Memory B cell (primary cell): ENCODE data around the gene KLRF2.
"Not testable (repeated sequence)": the region's sequence is repeated elsewhere in the genome, so short reads cannot be mapped to it uniquely, and the experiment has no call there.

Experiments
- ATAC-seq: fragments of 150-1000 bp; cut with Tn5 transposase; 2 replicates; pipeline ENCODE4 v1.10.0; 2021; ENCODE audit warnings: low read depth, mild to moderate bottlenecking, moderate library complexity
- DNase-seq, 2 donors: peaks; one replicate each; pipeline ENCODE4 v3.0.0; 2022; ENCODE audit warnings: low spot score in 2 of 2
- H3K27ac Mint-ChIP-seq: one replicate; pipeline ENCODE4 v1.8.0; 2022; ENCODE audit warnings: mild to moderate bottlenecking, moderate library complexity, mixed read lengths
- H3K27me3 Mint-ChIP-seq: one replicate; pipeline ENCODE4 v1.8.0; 2022; ENCODE audit warnings: mixed read lengths
- H3K36me3 Mint-ChIP-seq: one replicate; pipeline ENCODE4 v1.8.0; 2022; ENCODE audit warnings: mild to moderate bottlenecking, mixed read lengths
- H3K4me1 Mint-ChIP-seq: one replicate; pipeline ENCODE4 v1.8.0; 2022; ENCODE audit warnings: mixed read lengths
- H3K4me3 Mint-ChIP-seq: one replicate; pipeline ENCODE4 v1.8.0; 2022; ENCODE audit warnings: mild to moderate bottlenecking, moderate library complexity, mixed read lengths
- H3K9me3 Mint-ChIP-seq: one replicate; pipeline ENCODE4 v1.8.0; 2022; ENCODE audit warnings: mixed read lengths

KLRF2 gene

GRCh38 chr12:9869307-9870161, 11.8 kb upstream of the KLRF2 start, which contains the start of gene CLEC2B:
Gene CLEC2B (minus strand): TSS chr12:9869354.
- no peak for DNase-seq
- Mint-ChIP-seq H3K27me3 (peaks cover 4% of the 10 kb centered on the region), H3K36me3 (no peaks in the 10 kb centered on the region), H3K4me3 (peak within 1 kb of the TSS; percentile 85), H3K4me1 (peaks cover 8% of the 10 kb centered on the region), H3K27ac (peak within 1 kb of the TSS; percentile 96), H3K9me3 (no peaks in the 10 kb centered on the region)
- ATAC-seq = peak; percentile 77

- peak overlapping the region; percentile 96 for H3K27ac Mint-ChIP-seq
- DNase-seq = no peak
- no peaks in the 10 kb centered on the region for H3K9me3 Mint-ChIP-seq
- H3K4me3 Mint-ChIP-seq = peak overlapping the region; percentile 85
- H3K27me3 Mint-ChIP-seq = peaks cover 3% of the 10 kb centered on the region
- ATAC-seq = no peak
- peaks cover 8% of the 10 kb centered on the region for H3K4me1 Mint-ChIP-seq
- no peaks in the 10 kb centered on the region for H3K36me3 Mint-ChIP-seq
Measured at GRCh38 chr12:9870286-9870866, 10.9 kb upstream of the KLRF2 start.

GRCh38 chr12:9872162-9872561, 9.1 kb upstream of the KLRF2 start:
- Mint-ChIP-seq H3K36me3 (no peaks in the 10 kb centered on the region), H3K27ac (no peak overlapping the region), H3K4me1 (peaks cover 4% of the 10 kb centered on the region), H3K4me3 (no peak overlapping the region), H3K9me3 (no peaks in the 10 kb centered on the region), H3K27me3 (peaks cover 1% of the 10 kb centered on the region)
- ATAC-seq (no peak), DNase-seq (no peak)

GRCh38 chr12:9872742-9873141, 8.5 kb upstream of the KLRF2 start:
- Mint-ChIP-seq H3K36me3 (no peaks in the 10 kb centered on the region), H3K27me3 (no peaks in the 10 kb centered on the region), H3K27ac (no peak overlapping the region), H3K4me3 (no peak overlapping the region), H3K4me1 (peaks cover 4% of the 10 kb centered on the region), H3K9me3 (no peaks in the 10 kb centered on the region)
- ATAC-seq = no peak
- DNase-seq = no peak

GRCh38 chr12:9876120-9876519, 5.2 kb upstream of the KLRF2 start:
- not testable (repeated sequence) for DNase-seq, H3K4me1 Mint-ChIP-seq, H3K27ac Mint-ChIP-seq, ATAC-seq, H3K36me3 Mint-ChIP-seq, H3K9me3 Mint-ChIP-seq, H3K27me3 Mint-ChIP-seq, H3K4me3 Mint-ChIP-seq

- no peaks in the 10 kb centered on the region for H3K4me1 Mint-ChIP-seq
- no peaks in the 10 kb centered on the region for H3K27me3 Mint-ChIP-seq
- no peak for ATAC-seq
- H3K27ac Mint-ChIP-seq = no peak overlapping the region
- H3K36me3 Mint-ChIP-seq = no peaks in the 10 kb centered on the region
- H3K4me3 Mint-ChIP-seq = no peak overlapping the region
- no peak for DNase-seq
- no peaks in the 10 kb centered on the region for H3K9me3 Mint-ChIP-seq
Measured at GRCh38 chr12:9880532-9881078, 684 bp upstream of the KLRF2 start.

GRCh38 chr12:9881988-9882387, 699 bp downstream of the KLRF2 start:
- no peak for ATAC-seq
- Mint-ChIP-seq H3K4me1 (no peaks in the 10 kb centered on the region), H3K27ac (no peak overlapping the region), H3K4me3 (no peak overlapping the region), H3K27me3 (no peaks in the 10 kb centered on the region), H3K36me3 (no peaks in the 10 kb centered on the region), H3K9me3 (no peaks in the 10 kb centered on the region)
- no peak for DNase-seq

- no peaks in the 10 kb centered on the region for H3K27me3 Mint-ChIP-seq
- DNase-seq = no peak
- no peak overlapping the region for H3K4me3 Mint-ChIP-seq
- no peaks in the 10 kb centered on the region for H3K36me3 Mint-ChIP-seq
- H3K4me1 Mint-ChIP-seq = no peaks in the 10 kb centered on the region
- no peaks in the 10 kb centered on the region for H3K9me3 Mint-ChIP-seq
- ATAC-seq = no peak
- H3K27ac Mint-ChIP-seq = no peak overlapping the region
Measured at GRCh38 chr12:9883175-9883574, 1.9 kb downstream of the KLRF2 start.

- Mint-ChIP-seq H3K9me3 (no peaks in the 10 kb centered on the region), H3K36me3 (no peaks in the 10 kb centered on the region), H3K4me3 (no peak overlapping the region), H3K27me3 (no peaks in the 10 kb centered on the region), H3K27ac (no peak overlapping the region), H3K4me1 (no peaks in the 10 kb centered on the region)
- ATAC-seq (no peak), DNase-seq (no peak)
Measured at GRCh38 chr12:9888665-9889273, 7.5 kb downstream of the KLRF2 start.

GRCh38 chr12:9895215-9895971, 14.1 kb downstream of the KLRF2 start:
- no peak overlapping the region for H3K27ac Mint-ChIP-seq
- no peaks in the 10 kb centered on the region for H3K36me3 Mint-ChIP-seq
- no peak overlapping the region for H3K4me3 Mint-ChIP-seq
- H3K4me1 Mint-ChIP-seq = peaks cover 3% of the 10 kb centered on the region
- no peaks in the 10 kb centered on the region for H3K9me3 Mint-ChIP-seq
- ATAC-seq (no peak), DNase-seq (no peak)
- peaks cover 8% of the 10 kb centered on the region for H3K27me3 Mint-ChIP-seq

GRCh38 chr12:9897535-9897934, 16.2 kb downstream of the KLRF2 start:
- ATAC-seq = no peak
- DNase-seq = no peak
- Mint-ChIP-seq H3K9me3 (peaks cover 2% of the 10 kb centered on the region), H3K4me1 (peaks cover 3% of the 10 kb centered on the region), H3K27me3 (peaks cover 8% of the 10 kb centered on the region), H3K27ac (no peak overlapping the region), H3K4me3 (no peak overlapping the region), H3K36me3 (no peaks in the 10 kb centered on the region)

- Mint-ChIP-seq H3K27me3 (peaks cover 8% of the 10 kb centered on the region), H3K27ac (no peak overlapping the region), H3K4me1 (peaks cover 3% of the 10 kb centered on the region), H3K4me3 (no peak overlapping the region), H3K9me3 (peaks cover 9% of the 10 kb centered on the region), H3K36me3 (peaks cover 3% of the 10 kb centered on the region)
- DNase-seq (no peak), ATAC-seq (no peak)
Measured at GRCh38 chr12:9899209-9899608, 17.9 kb downstream of the KLRF2 start.

- peaks cover 9% of the 10 kb centered on the region for H3K9me3 Mint-ChIP-seq
- H3K4me1 Mint-ChIP-seq = no peaks in the 10 kb centered on the region
- ATAC-seq = no peak
- peaks cover 3% of the 10 kb centered on the region for H3K36me3 Mint-ChIP-seq
- H3K27me3 Mint-ChIP-seq = peaks cover 6% of the 10 kb centered on the region
- no peak for DNase-seq
- H3K27ac Mint-ChIP-seq = no peak overlapping the region
- no peak overlapping the region for H3K4me3 Mint-ChIP-seq
Measured at GRCh38 chr12:9900930-9901329, 19.6 kb downstream of the KLRF2 start.
